Natural killer cell (primary cell): ENCODE results near the gene NAA38. TPM values are rescaled to one million over a fixed set of nuclear protein-coding genes. Genes with fewer than 3 reads are reported as not detected.

ENCODE experiments used
- ATAC-seq, 3 donors: fragments of 150-1000 bp in 2 of 3; fragments of 200-7000 bp in 1 of 3; cut with Tn5 transposase; 1 replicate in 1 of 3; 2 replicates in 2 of 3; pipeline ENCODE4 v1.10.0; 2021; ENCODE audit warnings: mild to moderate bottlenecking in 2 of 3, moderate library complexity in 2 of 3
- DNase-seq, 2 donors: peaks; one replicate each; pipeline versions ENCODE4 v3.0.0 to v3.0.0-alpha.2; 2013 to 2021; ENCODE audit warnings: mixed read lengths in 1 of 2
- H3K27ac ChIP-seq: one replicate; pipeline ENCODE4 v1.5.1; 2013; ENCODE audit warnings: mild to moderate bottlenecking, low read length
- H3K27me3 ChIP-seq: one replicate; pipeline ENCODE4 v1.6.1; 2013; ENCODE audit warnings: low read length; ENCODE audit not compliant: control insufficient read depth, insufficient read depth
- H3K36me3 ChIP-seq: one replicate; pipeline ENCODE4 v1.6.1; 2013; ENCODE audit warnings: low read length; ENCODE audit not compliant: control insufficient read depth, insufficient read depth
- H3K4me1 ChIP-seq: one replicate; pipeline ENCODE4 v1.6.1; 2013; ENCODE audit warnings: low read length; ENCODE audit not compliant: control insufficient read depth, insufficient read depth
- H3K4me3 ChIP-seq: one replicate; pipeline ENCODE4 v1.5.1; 2013; ENCODE audit warnings: low read length
- H3K9me3 ChIP-seq: one replicate; pipeline ENCODE4 v1.6.1; 2013; ENCODE audit warnings: low read length; ENCODE audit not compliant: control insufficient read depth, insufficient read depth
- H3K27ac Mint-ChIP-seq, 2 donors: one replicate each; pipeline ENCODE4 v1.8.0; 2022; ENCODE audit warnings: mild to moderate bottlenecking in 2 of 2, mixed read lengths in 2 of 2, moderate library complexity in 1 of 2
- H3K27me3 Mint-ChIP-seq, 2 donors: one replicate each; pipeline ENCODE4 v1.8.0; 2022; ENCODE audit warnings: low read depth in 2 of 2, mixed read lengths in 2 of 2
- H3K36me3 Mint-ChIP-seq: one replicate; pipeline ENCODE4 v1.8.0; 2022; ENCODE audit warnings: mixed read lengths
- H3K4me1 Mint-ChIP-seq, 2 donors: one replicate each; pipeline ENCODE4 v1.8.0; 2022; ENCODE audit warnings: mixed read lengths in 2 of 2
- H3K4me3 Mint-ChIP-seq: one replicate; pipeline ENCODE4 v1.8.0; 2022; ENCODE audit warnings: mild to moderate bottlenecking, moderate library complexity, mixed read lengths
- H3K9me3 Mint-ChIP-seq, 2 donors: one replicate each; pipeline ENCODE4 v1.8.0; 2022; ENCODE audit warnings: mixed read lengths in 2 of 2
- WGBS: methylation state at CpG from one replicate; pipeline ENCODE4 v1.1.7; 2013; ENCODE audit warnings: missing lambda C conversion rate; ENCODE audit not compliant: insufficient coverage; 5-methylcytosine and 5-hydroxymethylcytosine counted together
- intact Hi-C: fragments of 100-400 bp; cut with micrococcal nuclease; formaldehyde crosslinking; loops from one replicate; pipeline ENCODE4 v1.14.2; 2022
- total RNA-seq, 4 donors: library from RNA; stranded (reverse); fragments of 120-200 nt in 1 of 4; gene quantifications; one replicate each; pipeline versions ENCODE4 v1.2.3 to v1.2.4, GENCODE V29; 2013 to 2022
- TF ChIP-seq, protein P1 (sequence below): fragments of 200-600 bp; IDR thresholded peaks from one replicate; pipeline ENCODE4 v1.8.0; 2022; ENCODE audit warnings: antibody characterized with exemption

Gene NAA38
- total RNA-seq, 3 donors from 2014 or later (not counting 1 experiment from before 2014, with no cell fraction given) = 35.9 to 40.3 (median 37.3) TPM

DNA sequence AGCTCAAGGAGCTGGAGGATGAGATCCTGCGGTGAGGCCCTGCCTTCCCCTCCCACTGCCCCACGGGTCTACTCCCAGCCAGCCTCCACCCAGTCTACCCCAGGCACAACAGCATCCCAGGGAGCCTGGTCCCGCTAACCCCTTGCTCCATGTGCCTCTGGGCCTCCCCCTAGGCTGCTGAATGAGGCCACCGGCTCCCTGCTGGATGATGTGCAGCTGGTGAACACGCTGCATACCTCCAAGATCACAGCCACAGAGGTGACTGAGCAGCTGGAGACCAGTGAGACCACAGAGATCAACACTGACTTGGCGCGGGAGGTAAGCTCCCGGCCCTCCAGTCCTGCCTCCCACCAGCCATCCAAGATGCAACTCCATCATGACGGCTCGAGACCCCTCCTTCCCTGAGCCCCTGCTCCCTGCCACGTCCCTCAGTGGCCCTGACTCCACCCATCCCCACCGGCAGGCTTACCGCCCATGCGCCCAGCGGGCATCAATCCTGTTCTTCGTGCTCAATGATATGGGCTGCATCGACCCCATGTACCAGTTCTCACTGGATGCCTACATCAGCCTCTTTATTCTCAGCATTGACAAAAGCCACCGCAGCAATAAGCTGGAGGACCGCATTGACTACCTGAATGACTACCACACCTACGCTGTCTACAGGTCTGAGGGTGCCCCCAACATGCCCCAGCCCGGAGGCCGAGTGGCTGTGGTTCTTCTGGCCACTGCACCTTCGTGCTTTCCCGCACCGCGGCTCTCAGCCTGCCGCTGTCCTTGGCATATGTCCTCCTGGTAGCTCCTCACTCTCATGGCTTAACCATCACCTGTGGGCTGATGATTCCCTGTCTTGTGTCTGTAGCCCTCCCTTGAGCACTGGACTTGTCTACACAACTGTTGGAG lies 38.4 kb downstream of the NAA38 start:
- Mint-ChIP-seq H3K27ac (no peak overlapping the region), H3K4me1 (no peaks in the 10 kb centered on the region), H3K36me3 (no peaks in the 10 kb centered on the region), H3K27me3 (peaks cover 4 to 7% of the 10 kb centered on the region in 2 donors), H3K9me3 (no peaks in the 10 kb centered on the region), H3K4me3 (no peak overlapping the region)
- Histone ChIP-seq H3K9me3 (no peaks in the 10 kb centered on the region), H3K4me3 (no peak overlapping the region), H3K4me1 (no peaks in the 10 kb centered on the region), H3K27ac (no peak overlapping the region), H3K27me3 (no peaks in the 10 kb centered on the region), H3K36me3 (no peaks in the 10 kb centered on the region)
- DNase-seq (no peak), ATAC-seq (no peak)
- TF ChIP-seq, protein P1, sequence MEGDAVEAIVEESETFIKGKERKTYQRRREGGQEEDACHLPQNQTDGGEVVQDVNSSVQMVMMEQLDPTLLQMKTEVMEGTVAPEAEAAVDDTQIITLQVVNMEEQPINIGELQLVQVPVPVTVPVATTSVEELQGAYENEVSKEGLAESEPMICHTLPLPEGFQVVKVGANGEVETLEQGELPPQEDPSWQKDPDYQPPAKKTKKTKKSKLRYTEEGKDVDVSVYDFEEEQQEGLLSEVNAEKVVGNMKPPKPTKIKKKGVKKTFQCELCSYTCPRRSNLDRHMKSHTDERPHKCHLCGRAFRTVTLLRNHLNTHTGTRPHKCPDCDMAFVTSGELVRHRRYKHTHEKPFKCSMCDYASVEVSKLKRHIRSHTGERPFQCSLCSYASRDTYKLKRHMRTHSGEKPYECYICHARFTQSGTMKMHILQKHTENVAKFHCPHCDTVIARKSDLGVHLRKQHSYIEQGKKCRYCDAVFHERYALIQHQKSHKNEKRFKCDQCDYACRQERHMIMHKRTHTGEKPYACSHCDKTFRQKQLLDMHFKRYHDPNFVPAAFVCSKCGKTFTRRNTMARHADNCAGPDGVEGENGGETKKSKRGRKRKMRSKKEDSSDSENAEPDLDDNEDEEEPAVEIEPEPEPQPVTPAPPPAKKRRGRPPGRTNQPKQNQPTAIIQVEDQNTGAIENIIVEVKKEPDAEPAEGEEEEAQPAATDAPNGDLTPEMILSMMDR = no peak
- intact Hi-C loops = no loop called here
- WGBS = 88% methylated on average over 27 of the region's 27 CpGs

DNA sequence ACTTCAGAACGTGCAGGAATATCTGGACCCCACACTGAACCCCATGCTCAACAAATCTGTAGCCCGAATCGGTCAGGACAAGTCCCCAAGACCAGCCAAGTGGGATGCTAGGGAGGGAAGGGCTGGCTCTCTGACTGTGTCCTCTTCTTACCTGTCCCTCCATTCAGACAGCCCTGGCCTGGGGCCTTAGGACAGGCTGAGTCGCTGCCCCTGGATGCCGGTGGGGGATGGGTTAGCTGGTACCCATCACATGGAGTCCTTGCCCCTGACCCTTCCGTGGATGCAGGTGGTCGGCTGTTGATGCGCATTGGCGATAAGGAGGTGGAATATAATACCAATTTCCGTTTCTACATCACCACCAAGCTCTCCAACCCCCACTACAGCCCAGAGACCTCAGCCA lies 39.3 kb downstream of the NAA38 start:
- Mint-ChIP-seq H3K36me3 (no peaks in the 10 kb centered on the region), H3K9me3 (no peaks in the 10 kb centered on the region), H3K4me1 (no peaks in the 10 kb centered on the region), H3K27ac (no peak overlapping the region), H3K4me3 (no peak overlapping the region), H3K27me3 (peaks cover 0 to 7% of the 10 kb centered on the region in 2 donors)
- no peak for DNase-seq
- intact Hi-C loops = no loop called here
- Histone ChIP-seq H3K4me3 (no peak overlapping the region), H3K27ac (no peak overlapping the region), H3K4me1 (no peaks in the 10 kb centered on the region), H3K27me3 (no peaks in the 10 kb centered on the region), H3K36me3 (no peaks in the 10 kb centered on the region), H3K9me3 (no peaks in the 10 kb centered on the region)
- 90% methylated on average over 10 of the region's 10 CpGs for WGBS
- TF ChIP-seq, protein P1 = no peak
- no peak for ATAC-seq

DNA sequence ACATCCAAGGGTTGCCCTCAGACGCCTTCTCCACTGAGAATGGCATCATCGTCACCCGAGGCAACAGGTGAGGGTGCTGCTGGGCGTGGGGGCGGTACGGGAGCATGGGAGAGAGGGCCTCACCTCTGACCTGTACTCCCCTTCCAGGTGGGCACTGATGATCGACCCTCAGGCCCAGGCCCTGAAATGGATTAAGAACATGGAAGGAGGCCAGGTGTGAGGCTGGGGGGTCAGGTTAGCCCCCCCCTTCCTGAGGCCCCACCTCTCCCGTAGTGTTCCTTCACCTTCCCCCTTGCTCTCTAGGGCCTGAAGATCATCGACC lies 39.8 kb downstream of the NAA38 start:
- Mint-ChIP-seq H3K27ac (no peak overlapping the region), H3K9me3 (no peaks in the 10 kb centered on the region), H3K36me3 (no peaks in the 10 kb centered on the region), H3K4me3 (no peak overlapping the region), H3K27me3 (peaks cover 0 to 7% of the 10 kb centered on the region in 2 donors), H3K4me1 (no peaks in the 10 kb centered on the region)
- WGBS = 90% methylated on average over 9 of the region's 9 CpGs
- DNase-seq (no peak), ATAC-seq (no peak)
- no peaks in the 10 kb centered on the region for H3K9me3 ChIP-seq
- H3K27ac ChIP-seq = no peak overlapping the region
- intact Hi-C loops = no loop called here
- no peak overlapping the region for H3K4me3 ChIP-seq
- no peaks in the 10 kb centered on the region for H3K4me1 ChIP-seq
- TF ChIP-seq, protein P1 = no peak
- H3K36me3 ChIP-seq = no peaks in the 10 kb centered on the region
- H3K27me3 ChIP-seq = no peaks in the 10 kb centered on the region
